Fibroblast of mammary gland (primary cell): ENCODE results near the gene NCOR2.

Source experiments
- DNase-seq: peaks from one replicate; pipeline ENCODE4 v3.0.0-alpha.2; 2010; ENCODE audit warnings: low read depth
- H3K4me3 ChIP-seq: 2 replicates; pipeline ENCODE4 v1.5.1; 2011; ENCODE audit warnings: low read depth, mild to moderate bottlenecking, low read length, moderate library complexity; ENCODE audit not compliant: control insufficient read depth
- CTCF ChIP-seq: conservative IDR thresholded peaks from 2 replicates; pipeline ENCODE4 v1.5.1; 2011; ENCODE audit warnings: low read depth, low read length, inconsistent platforms; ENCODE audit not compliant: control insufficient read depth, insufficient read depth

Gene NCOR2

GRCh38 chr12:124531906-124532305 is 35.5 kb downstream of the NCOR2 start:
- DNase-seq = no peak
- TF ChIP-seq CTCF = no peak
- no peak overlapping the region for H3K4me3 ChIP-seq

DNA sequence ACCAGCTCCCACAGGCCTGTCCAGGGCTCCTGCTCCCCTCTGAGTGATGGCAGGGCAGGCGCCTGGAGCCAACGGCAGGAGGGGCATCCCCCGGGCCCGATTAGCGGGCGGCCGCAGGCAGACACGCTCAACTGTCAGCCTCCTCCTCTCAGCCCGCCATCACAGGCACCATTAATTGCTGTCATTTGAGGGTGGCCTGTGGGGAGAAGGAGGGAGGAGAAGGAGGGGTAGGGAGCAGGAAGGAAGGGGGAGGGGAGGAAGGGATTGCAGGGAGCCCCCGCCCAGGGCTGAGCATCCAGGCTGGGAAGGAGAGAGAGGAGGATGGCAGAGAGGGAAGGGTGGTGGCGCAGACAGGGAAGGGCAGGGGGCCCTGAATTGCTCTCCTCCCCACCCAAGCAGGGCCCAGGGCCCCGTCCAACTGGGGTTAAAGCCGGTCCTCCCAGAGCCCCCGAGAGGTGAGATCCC is 36.1 kb downstream of the NCOR2 start:
- TF ChIP-seq CTCF = no peak
- DNase-seq = no peak
- H3K4me3 ChIP-seq = no peak overlapping the region

DNA sequence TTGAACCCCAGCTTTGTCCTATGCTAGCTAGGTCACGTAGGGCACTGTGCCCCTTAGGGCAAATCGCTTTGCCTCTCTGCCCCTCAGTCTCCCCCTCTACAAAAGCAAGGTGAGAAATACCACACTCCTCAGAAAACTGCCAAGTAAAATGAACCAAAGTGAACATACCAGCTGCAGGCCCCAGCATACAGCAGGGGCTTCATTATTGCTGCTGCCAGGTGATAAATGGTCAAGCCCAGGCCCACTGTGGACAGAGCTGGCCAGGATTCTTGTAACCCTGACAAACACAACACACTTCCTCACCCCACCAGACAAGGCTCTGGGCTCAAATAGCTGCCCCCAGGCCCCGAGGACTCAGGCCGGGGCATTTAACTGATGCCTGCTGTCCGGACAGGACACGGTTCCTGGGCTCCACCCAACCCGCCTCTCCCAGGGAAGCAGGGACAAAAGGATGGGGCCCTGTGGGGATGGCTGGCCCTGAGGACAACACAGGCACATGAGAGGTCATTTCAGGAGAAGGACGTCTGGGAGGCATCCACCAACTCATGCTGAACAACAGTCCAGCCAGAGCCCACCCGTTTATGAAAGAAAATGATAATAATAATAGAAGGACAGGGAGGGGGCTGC is 36.7 kb downstream of the NCOR2 start:
- no peak for DNase-seq
- no peak overlapping the region for H3K4me3 ChIP-seq
- no peak for TF ChIP-seq CTCF

- H3K4me3 ChIP-seq = no peak overlapping the region
- no peak for TF ChIP-seq CTCF
- DNase-seq = no peak
Observed at GRCh38 chr12:124529565-124530276, 37.7 kb downstream of the NCOR2 start.

GRCh38 chr12:124527861-124528561 is 39.4 kb downstream of the NCOR2 start:
- DNase-seq = peak; percentile 77
- TF ChIP-seq CTCF = no peak
- H3K4me3 ChIP-seq = no peak overlapping the region

DNA sequence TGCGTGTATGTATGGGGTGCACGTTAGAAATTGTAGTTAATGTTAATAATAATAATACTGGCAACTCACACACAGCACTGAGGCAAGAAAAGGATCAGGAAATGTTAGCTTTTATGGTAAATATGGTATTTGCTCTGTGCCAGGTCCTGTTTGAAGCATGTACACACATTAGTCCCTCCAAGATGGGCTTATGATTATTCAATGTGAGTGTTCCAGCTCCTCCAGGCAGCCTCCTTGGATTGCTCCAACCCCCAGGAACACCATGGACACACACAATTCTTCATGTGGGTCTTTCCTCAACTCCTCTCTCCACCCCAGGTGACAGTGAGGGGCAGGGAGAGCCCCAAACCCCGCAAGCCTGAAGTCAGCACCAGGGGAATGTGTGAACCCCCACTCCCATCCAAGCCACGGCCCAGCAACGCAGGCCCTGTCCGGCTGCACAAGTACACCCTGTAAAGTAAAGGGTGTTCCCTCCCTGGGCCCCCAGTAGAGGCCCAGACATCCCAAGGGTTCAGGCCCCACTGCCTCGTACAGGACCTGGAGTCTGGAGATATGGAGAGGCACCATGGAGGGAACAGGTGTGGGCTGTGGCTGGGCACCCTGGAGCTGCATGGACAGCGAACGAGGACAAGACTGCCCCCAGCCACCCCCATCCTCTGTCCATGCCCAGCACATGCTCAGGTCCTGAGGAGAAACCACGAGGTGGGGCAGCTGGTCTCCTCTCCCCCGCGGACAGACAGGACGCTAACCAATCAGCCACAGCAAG is 41.3 kb downstream of the NCOR2 start:
- no peak overlapping the region for H3K4me3 ChIP-seq
- TF ChIP-seq CTCF = no peak
- no peak for DNase-seq
